ENCODE data around the gene LRRC53. TPM values are rescaled to one million over a fixed set of nuclear protein-coding genes. Genes with fewer than 3 reads are reported as not detected.

LRRC53 gene
- total and polyA plus RNA-seq, 9 of the 15 experiments (the other 6 are each of a cell fraction or from before 2014, with no cell fraction given): not detected

DNA sequence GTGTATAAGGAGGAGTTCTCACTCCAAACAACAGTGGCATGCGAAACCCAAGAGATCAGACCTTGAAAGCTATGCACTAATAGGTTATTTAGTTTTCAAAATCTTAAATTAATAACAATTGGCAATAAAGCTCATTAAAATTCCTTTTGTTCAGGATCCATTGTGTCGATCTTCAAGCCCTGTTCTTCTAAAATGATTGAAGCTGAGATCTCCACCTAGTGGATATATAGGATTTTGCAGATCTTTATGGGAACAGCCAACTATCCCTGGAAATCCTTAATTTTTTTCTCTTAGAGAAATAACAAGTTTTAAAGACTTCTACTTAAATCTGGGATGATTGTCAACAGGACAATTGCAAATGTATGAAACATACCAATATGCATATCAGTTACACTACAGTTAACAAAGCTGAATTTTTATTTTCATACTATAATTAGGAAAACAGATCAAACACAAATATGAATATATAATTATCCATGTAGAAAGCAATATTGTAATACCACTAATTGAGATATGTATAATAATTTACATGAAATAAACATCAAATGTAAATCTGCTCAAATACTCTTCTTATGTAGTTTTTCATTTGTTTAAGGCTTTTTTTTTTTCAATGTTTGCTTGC, 43.3 kb downstream of the LRRC53 start (continued):
- TF ChIP-seq ZNF316 (IDR thresholded peaks at IDR 0.05): no peak
- TF ChIP-seq, protein P1, sequence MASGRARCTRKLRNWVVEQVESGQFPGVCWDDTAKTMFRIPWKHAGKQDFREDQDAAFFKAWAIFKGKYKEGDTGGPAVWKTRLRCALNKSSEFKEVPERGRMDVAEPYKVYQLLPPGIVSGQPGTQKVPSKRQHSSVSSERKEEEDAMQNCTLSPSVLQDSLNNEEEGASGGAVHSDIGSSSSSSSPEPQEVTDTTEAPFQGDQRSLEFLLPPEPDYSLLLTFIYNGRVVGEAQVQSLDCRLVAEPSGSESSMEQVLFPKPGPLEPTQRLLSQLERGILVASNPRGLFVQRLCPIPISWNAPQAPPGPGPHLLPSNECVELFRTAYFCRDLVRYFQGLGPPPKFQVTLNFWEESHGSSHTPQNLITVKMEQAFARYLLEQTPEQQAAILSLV (tag; IDR thresholded peaks at IDR 0.05): no peak
- TF ChIP-seq, protein P2, sequence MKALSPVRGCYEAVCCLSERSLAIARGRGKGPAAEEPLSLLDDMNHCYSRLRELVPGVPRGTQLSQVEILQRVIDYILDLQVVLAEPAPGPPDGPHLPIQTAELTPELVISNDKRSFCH (CRISPR knock-in tag; IDR thresholded peaks at IDR 0.05): no peak
- TF ChIP-seq, protein P2 (tag; IDR thresholded peaks at IDR 0.05): no peak
- no peak for TF ChIP-seq PRPF4 (IDR thresholded peaks at IDR 0.05; ENCODE audit: insufficient read depth, low read depth, low read length, poor library complexity, severe bottlenecking)
- no peak for TF ChIP-seq ZNF551 (CRISPR knock-in tag; IDR thresholded peaks at IDR 0.05)
- no peak for TF ChIP-seq SAFB (IDR thresholded peaks at IDR 0.05; ENCODE audit: borderline replicate concordance, low read depth, low read length)
- TF ChIP-seq L3MBTL2 (IDR thresholded peaks at IDR 0.05): no peak
- no peak for TF ChIP-seq ZSCAN32 (CRISPR knock-in tag; IDR thresholded peaks at IDR 0.05)
- TF ChIP-seq COPS2 (conservative IDR thresholded peaks at IDR 0.05): no peak
- TF ChIP-seq, protein P3, sequence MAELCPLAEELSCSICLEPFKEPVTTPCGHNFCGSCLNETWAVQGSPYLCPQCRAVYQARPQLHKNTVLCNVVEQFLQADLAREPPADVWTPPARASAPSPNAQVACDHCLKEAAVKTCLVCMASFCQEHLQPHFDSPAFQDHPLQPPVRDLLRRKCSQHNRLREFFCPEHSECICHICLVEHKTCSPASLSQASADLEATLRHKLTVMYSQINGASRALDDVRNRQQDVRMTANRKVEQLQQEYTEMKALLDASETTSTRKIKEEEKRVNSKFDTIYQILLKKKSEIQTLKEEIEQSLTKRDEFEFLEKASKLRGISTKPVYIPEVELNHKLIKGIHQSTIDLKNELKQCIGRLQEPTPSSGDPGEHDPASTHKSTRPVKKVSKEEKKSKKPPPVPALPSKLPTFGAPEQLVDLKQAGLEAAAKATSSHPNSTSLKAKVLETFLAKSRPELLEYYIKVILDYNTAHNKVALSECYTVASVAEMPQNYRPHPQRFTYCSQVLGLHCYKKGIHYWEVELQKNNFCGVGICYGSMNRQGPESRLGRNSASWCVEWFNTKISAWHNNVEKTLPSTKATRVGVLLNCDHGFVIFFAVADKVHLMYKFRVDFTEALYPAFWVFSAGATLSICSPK (IDR thresholded peaks at IDR 0.05; ENCODE audit: borderline replicate concordance): no peak
- no peak for TF ChIP-seq BRD9 (IDR thresholded peaks at IDR 0.05; ENCODE audit: low read depth, partially characterized antibody)
- TF ChIP-seq, protein P4, sequence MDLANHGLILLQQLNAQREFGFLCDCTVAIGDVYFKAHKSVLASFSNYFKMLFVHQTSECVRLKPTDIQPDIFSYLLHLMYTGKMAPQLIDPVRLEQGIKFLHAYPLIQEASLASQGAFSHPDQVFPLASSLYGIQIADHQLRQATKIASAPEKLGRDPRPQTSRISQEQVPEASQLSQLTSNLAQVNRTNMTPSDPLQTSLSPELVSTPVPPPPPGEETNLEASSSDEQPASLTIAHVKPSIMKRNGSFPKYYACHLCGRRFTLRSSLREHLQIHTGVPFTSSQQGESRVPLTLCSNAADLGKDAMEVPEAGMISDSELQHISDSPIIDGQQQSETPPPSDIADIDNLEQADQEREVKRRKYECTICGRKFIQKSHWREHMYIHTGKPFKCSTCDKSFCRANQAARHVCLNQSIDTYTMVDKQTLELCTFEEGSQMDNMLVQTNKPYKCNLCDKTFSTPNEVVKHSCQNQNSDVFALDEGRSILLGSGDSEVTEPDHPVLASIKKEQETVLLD (IDR thresholded peaks at IDR 0.05): no peak
- TF ChIP-seq CBX3 (IDR thresholded peaks at IDR 0.05; ENCODE audit: borderline replicate concordance in 1 of 2, low read length in 2 of 2): no peak
- peak; percentile 52 to 55 for TF ChIP-seq RAD21 (CRISPR knock-in tag; conservative IDR thresholded peaks at IDR 0.05 in 1 of 2, IDR thresholded peaks at IDR 0.05 in 1 of 2)
- no peak for TF ChIP-seq HMG20B (CRISPR knock-in tag; IDR thresholded peaks at IDR 0.05)
- TF ChIP-seq, protein P5, sequence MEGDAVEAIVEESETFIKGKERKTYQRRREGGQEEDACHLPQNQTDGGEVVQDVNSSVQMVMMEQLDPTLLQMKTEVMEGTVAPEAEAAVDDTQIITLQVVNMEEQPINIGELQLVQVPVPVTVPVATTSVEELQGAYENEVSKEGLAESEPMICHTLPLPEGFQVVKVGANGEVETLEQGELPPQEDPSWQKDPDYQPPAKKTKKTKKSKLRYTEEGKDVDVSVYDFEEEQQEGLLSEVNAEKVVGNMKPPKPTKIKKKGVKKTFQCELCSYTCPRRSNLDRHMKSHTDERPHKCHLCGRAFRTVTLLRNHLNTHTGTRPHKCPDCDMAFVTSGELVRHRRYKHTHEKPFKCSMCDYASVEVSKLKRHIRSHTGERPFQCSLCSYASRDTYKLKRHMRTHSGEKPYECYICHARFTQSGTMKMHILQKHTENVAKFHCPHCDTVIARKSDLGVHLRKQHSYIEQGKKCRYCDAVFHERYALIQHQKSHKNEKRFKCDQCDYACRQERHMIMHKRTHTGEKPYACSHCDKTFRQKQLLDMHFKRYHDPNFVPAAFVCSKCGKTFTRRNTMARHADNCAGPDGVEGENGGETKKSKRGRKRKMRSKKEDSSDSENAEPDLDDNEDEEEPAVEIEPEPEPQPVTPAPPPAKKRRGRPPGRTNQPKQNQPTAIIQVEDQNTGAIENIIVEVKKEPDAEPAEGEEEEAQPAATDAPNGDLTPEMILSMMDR (IDR thresholded peaks at IDR 0.05 in 2 of 3, conservative IDR thresholded peaks at IDR 0.05 in 1 of 3; ENCODE audit: insufficient read depth in 2 of 3, low read depth in 1 of 3, low read length in 3 of 3): peak; percentile 13 to 50 (median 29); a peak in 3 of 6 replicates
